Amniotic epithelial cell (primary cell): Measurements from ENCODE around the gene BEGAIN.

Experiments used
- DNase-seq: peaks from one replicate; pipeline ENCODE4 v3.0.0-alpha.2; 2010; ENCODE audit warnings: low read depth

Gene BEGAIN

GRCh38 chr14:100536721-100537445, 50.3 kb downstream of the BEGAIN start:
- no peak for DNase-seq

GRCh38 chr14:100536121-100536510, 51.1 kb downstream of the BEGAIN start:
- no peak for DNase-seq

- no peak for DNase-seq
These were observed 51.7 kb downstream of the BEGAIN start for GRCh38 chr14:100535287-100536120.

- DNase-seq: no peak
These were observed 52.5 kb downstream of the BEGAIN start for GRCh38 chr14:100534528-100535286.

GRCh38 chr14:100533656-100534485, 53.3 kb downstream of the BEGAIN start:
- no peak for DNase-seq

- peak; percentile 36 for DNase-seq
These were observed 54.1 kb downstream of the BEGAIN start for GRCh38 chr14:100532906-100533655.

- peak; percentile 11 for DNase-seq
These were observed 54.9 kb downstream of the BEGAIN start for GRCh38 chr14:100532154-100532861.

- DNase-seq: no peak
These were observed 55.8 kb downstream of the BEGAIN start for GRCh38 chr14:100531152-100532121.

GRCh38 chr14:100530270-100531072, 56.7 kb downstream of the BEGAIN start:
- DNase-seq: no peak

- DNase-seq: no peak
These were observed 57.6 kb downstream of the BEGAIN start for GRCh38 chr14:100529561-100530031.

GRCh38 chr14:100528962-100529560, 58.2 kb downstream of the BEGAIN start:
- no peak for DNase-seq

GRCh38 chr14:100526632-100527031, 60.6 kb downstream of the BEGAIN start:
- no peak for DNase-seq

- no peak for DNase-seq
These were observed 61.2 kb downstream of the BEGAIN start for GRCh38 chr14:100526057-100526456.

- no peak for DNase-seq
These were observed 61.6 kb downstream of the BEGAIN start for GRCh38 chr14:100525615-100526014.

- DNase-seq: no peak
These were observed 62.3 kb downstream of the BEGAIN start for GRCh38 chr14:100524933-100525243.

GRCh38 chr14:100524233-100524932, 62.8 kb downstream of the BEGAIN start:
- no peak for DNase-seq

- DNase-seq: no peak
These were observed 63.4 kb downstream of the BEGAIN start for GRCh38 chr14:100523843-100524169.
